ENCODE data around the gene JARID2. TPM values are rescaled to one million over a fixed set of nuclear protein-coding genes. Genes with fewer than 3 reads are reported as not detected.
A peak's percentile ranks its signal among the peaks of the same experiment; 100 is the strongest.

JARID2 gene
- total and polyA plus RNA-seq, 10 of the 15 experiments (the other 5 are each of a cell fraction or from before 2014, with no cell fraction given), result 4.2 to 21.6 (median 11.7) TPM

DNA sequence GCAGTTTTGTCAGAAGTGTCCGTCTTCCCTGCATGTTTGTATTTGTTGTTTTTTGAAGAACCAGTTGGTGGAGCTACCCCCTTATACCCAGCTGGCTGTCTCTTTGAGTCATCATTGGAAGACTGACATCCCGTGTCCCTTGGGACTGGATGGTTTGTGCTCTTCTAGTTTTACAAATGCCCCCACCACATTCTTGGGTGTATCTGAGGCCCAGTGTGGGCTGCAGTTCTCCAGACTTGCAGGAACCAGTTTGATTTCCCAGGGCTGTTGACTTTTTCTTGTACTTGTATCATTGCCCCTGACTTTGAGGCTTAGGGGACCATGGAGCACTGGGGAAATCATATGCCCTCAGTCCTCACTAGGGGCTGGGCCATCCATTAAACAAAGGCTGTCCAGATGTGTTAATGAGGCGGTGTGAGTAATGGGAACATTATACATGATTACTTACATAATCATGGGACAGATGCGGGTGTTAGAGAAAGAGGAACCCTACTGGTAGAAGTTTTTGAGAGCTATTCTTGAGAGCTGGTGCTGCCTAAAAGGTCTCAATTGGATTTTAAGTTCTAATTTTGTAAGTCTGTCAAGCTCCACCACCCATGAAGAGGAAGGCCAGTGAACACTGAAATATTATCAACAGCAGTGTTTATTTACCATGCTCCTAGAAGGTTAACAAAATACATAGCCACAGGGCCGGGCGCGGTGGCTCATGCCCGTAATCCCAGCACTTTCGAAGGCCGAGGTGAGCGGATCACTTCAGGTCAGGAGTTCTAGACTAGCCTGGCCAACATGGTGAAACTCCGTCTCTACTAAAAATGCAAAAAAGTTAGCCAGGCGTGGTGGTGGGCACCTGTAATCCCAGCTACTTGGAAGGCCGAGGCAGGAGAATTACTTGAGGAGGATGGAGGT, 8.5 kb downstream of the JARID2 start (continued):
- peak; percentile 16 to 29; a peak in 1 of 4 replicates for TF ChIP-seq BHLHE40 (IDR thresholded peaks at IDR 0.05; ENCODE audit: borderline replicate concordance in 1 of 2, low read depth in 2 of 2, low read length in 1 of 2)
- TF ChIP-seq CHD1 (IDR thresholded peaks at IDR 0.05; ENCODE audit: low read depth, low read length), result no peak
- peak; percentile 63 for TF ChIP-seq RUNX3 (IDR thresholded peaks at IDR 0.05; ENCODE audit: low read length)
- TF ChIP-seq, protein P1, sequence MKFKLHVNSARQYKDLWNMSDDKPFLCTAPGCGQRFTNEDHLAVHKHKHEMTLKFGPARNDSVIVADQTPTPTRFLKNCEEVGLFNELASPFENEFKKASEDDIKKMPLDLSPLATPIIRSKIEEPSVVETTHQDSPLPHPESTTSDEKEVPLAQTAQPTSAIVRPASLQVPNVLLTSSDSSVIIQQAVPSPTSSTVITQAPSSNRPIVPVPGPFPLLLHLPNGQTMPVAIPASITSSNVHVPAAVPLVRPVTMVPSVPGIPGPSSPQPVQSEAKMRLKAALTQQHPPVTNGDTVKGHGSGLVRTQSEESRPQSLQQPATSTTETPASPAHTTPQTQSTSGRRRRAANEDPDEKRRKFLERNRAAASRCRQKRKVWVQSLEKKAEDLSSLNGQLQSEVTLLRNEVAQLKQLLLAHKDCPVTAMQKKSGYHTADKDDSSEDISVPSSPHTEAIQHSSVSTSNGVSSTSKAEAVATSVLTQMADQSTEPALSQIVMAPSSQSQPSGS (IDR thresholded peaks at IDR 0.05; ENCODE audit: low read length), result 0 out of 2 replicates have a peak, but pooled peaks have one; percentile 12
- peak; percentile 15; the same call in 1 of the 2 replicates for TF ChIP-seq CBFB (IDR thresholded peaks at IDR 0.05; ENCODE audit: low read depth)
- TF ChIP-seq, protein P2, sequence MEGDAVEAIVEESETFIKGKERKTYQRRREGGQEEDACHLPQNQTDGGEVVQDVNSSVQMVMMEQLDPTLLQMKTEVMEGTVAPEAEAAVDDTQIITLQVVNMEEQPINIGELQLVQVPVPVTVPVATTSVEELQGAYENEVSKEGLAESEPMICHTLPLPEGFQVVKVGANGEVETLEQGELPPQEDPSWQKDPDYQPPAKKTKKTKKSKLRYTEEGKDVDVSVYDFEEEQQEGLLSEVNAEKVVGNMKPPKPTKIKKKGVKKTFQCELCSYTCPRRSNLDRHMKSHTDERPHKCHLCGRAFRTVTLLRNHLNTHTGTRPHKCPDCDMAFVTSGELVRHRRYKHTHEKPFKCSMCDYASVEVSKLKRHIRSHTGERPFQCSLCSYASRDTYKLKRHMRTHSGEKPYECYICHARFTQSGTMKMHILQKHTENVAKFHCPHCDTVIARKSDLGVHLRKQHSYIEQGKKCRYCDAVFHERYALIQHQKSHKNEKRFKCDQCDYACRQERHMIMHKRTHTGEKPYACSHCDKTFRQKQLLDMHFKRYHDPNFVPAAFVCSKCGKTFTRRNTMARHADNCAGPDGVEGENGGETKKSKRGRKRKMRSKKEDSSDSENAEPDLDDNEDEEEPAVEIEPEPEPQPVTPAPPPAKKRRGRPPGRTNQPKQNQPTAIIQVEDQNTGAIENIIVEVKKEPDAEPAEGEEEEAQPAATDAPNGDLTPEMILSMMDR (IDR thresholded peaks at IDR 0.05 in 2 of 3, conservative IDR thresholded peaks at IDR 0.05 in 1 of 3; ENCODE audit: control insufficient read depth in 2 of 3, extremely low read depth in 1 of 3, insufficient read depth in 1 of 3, low read depth in 3 of 3, low read length in 3 of 3), result peak; percentile 40 to 65 (median 50); a peak in 5 of 6 replicates
- TF ChIP-seq RFX5 (IDR thresholded peaks at IDR 0.05; ENCODE audit: low read depth, low read length), result no peak
- TF ChIP-seq ASH2L (IDR thresholded peaks at IDR 0.05; ENCODE audit: borderline replicate concordance, low read depth), result 0 out of 2 replicates have a peak, but pooled peaks have one; percentile 19
- no peak for TF ChIP-seq POLR2AphosphoS5 (IDR thresholded peaks at IDR 0.05; ENCODE audit: low read length)
- TF ChIP-seq, protein P3, sequence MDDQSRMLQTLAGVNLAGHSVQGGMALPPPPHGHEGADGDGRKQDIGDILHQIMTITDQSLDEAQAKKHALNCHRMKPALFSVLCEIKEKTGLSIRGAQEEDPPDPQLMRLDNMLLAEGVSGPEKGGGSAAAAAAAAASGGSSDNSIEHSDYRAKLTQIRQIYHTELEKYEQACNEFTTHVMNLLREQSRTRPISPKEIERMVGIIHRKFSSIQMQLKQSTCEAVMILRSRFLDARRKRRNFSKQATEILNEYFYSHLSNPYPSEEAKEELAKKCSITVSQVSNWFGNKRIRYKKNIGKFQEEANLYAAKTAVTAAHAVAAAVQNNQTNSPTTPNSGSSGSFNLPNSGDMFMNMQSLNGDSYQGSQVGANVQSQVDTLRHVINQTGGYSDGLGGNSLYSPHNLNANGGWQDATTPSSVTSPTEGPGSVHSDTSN (IDR thresholded peaks at IDR 0.05; ENCODE audit: insufficient replicate concordance, low read depth, low read length), result peak; percentile 71
- TF ChIP-seq, protein P4, sequence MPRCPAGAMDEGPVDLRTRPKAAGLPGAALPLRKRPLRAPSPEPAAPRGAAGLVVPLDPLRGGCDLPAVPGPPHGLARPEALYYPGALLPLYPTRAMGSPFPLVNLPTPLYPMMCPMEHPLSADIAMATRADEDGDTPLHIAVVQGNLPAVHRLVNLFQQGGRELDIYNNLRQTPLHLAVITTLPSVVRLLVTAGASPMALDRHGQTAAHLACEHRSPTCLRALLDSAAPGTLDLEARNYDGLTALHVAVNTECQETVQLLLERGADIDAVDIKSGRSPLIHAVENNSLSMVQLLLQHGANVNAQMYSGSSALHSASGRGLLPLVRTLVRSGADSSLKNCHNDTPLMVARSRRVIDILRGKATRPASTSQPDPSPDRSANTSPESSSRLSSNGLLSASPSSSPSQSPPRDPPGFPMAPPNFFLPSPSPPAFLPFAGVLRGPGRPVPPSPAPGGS (IDR thresholded peaks at IDR 0.05; ENCODE audit: borderline replicate concordance, insufficient read depth, low read depth, low read length, poor library complexity, severe bottlenecking), result peak; percentile 31
- TF ChIP-seq SIN3A (IDR thresholded peaks at IDR 0.05; ENCODE audit: low read depth, low read length), result 0 out of 2 replicates have a peak, but pooled peaks have one; percentile 47
- peak; percentile 98 for TF ChIP-seq MEF2B (IDR thresholded peaks at IDR 0.05; ENCODE audit: partially characterized antibody, poor library complexity, severe bottlenecking)
- TF ChIP-seq KLF5 (IDR thresholded peaks at IDR 0.05; ENCODE audit: partially characterized antibody), result no peak
- TF ChIP-seq WRNIP1 (IDR thresholded peaks at IDR 0.05; ENCODE audit: borderline replicate concordance, low read depth, low read length), result 0 out of 2 replicates have a peak, but pooled peaks have one; percentile 55
- TF ChIP-seq MEF2A (IDR thresholded peaks at IDR 0.05; ENCODE audit: insufficient read depth, low read depth, low read length), result peak; percentile 15; the same call in 1 of the 2 replicates
- peak; percentile 73 for TF ChIP-seq SPI1 (IDR thresholded peaks at IDR 0.05; ENCODE audit: borderline replicate concordance, insufficient read depth, low read depth, low read length)
- TF ChIP-seq, protein P5, sequence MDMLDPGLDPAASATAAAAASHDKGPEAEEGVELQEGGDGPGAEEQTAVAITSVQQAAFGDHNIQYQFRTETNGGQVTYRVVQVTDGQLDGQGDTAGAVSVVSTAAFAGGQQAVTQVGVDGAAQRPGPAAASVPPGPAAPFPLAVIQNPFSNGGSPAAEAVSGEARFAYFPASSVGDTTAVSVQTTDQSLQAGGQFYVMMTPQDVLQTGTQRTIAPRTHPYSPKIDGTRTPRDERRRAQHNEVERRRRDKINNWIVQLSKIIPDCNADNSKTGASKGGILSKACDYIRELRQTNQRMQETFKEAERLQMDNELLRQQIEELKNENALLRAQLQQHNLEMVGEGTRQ (IDR thresholded peaks at IDR 0.05; ENCODE audit: borderline replicate concordance, low read depth, low read length), result no peak
